Measurements from ENCODE around the gene ACSL6. TPM values are rescaled to one million over a fixed set of nuclear protein-coding genes. Genes with fewer than 3 reads are reported as not detected.

The ACSL6 gene
- total RNA-seq, 1 donor from 2014 or later = under 0.01 TPM

GRCh38 chr5:131976414-131977211 lies 34.8 kb downstream of the ACSL6 start:
- DNase-seq (ENCODE audit: low read depth) = no peak
- no peak for TF ChIP-seq CTCF (IDR thresholded peaks at IDR 0.05; ENCODE audit: insufficient read depth, low read length, poor library complexity, severe bottlenecking)
- H3K36me3 ChIP-seq (ENCODE audit: control insufficient read depth, insufficient read depth, low read length) = no peaks in the 10 kb centered on the region
- no peaks in the 10 kb centered on the region for H3K27me3 ChIP-seq (ENCODE audit: control insufficient read depth, insufficient read depth, low read length)
- no peak overlapping the region for H3K4me3 ChIP-seq (ENCODE audit: low read depth, low read length)

GRCh38 chr5:131974956-131975726 lies 36.3 kb downstream of the ACSL6 start:
- H3K4me3 ChIP-seq (ENCODE audit: low read depth, low read length) = no peak overlapping the region
- TF ChIP-seq CTCF (IDR thresholded peaks at IDR 0.05; ENCODE audit: insufficient read depth, low read length, poor library complexity, severe bottlenecking) = no peak
- H3K36me3 ChIP-seq (ENCODE audit: control insufficient read depth, insufficient read depth, low read length) = no peaks in the 10 kb centered on the region
- H3K27me3 ChIP-seq (ENCODE audit: control insufficient read depth, insufficient read depth, low read length) = no peaks in the 10 kb centered on the region
- no peak for DNase-seq (ENCODE audit: low read depth)

- DNase-seq (ENCODE audit: low read depth) = no peak
- H3K36me3 ChIP-seq (ENCODE audit: control insufficient read depth, insufficient read depth, low read length) = no peaks in the 10 kb centered on the region
- H3K27me3 ChIP-seq (ENCODE audit: control insufficient read depth, insufficient read depth, low read length) = no peaks in the 10 kb centered on the region
- H3K4me3 ChIP-seq (ENCODE audit: low read depth, low read length) = no peak overlapping the region
- TF ChIP-seq CTCF (IDR thresholded peaks at IDR 0.05; ENCODE audit: insufficient read depth, low read length, poor library complexity, severe bottlenecking) = no peak
These were observed 36.9 kb downstream of the ACSL6 start for GRCh38 chr5:131974622-131974955.

GRCh38 chr5:131974016-131974415 lies 37.4 kb downstream of the ACSL6 start:
- no peak for DNase-seq (ENCODE audit: low read depth)
- no peaks in the 10 kb centered on the region for H3K27me3 ChIP-seq (ENCODE audit: control insufficient read depth, insufficient read depth, low read length)
- H3K4me3 ChIP-seq (ENCODE audit: low read depth, low read length) = no peak overlapping the region
- H3K36me3 ChIP-seq (ENCODE audit: control insufficient read depth, insufficient read depth, low read length) = no peaks in the 10 kb centered on the region
- no peak for TF ChIP-seq CTCF (IDR thresholded peaks at IDR 0.05; ENCODE audit: insufficient read depth, low read length, poor library complexity, severe bottlenecking)

- no peaks in the 10 kb centered on the region for H3K36me3 ChIP-seq (ENCODE audit: control insufficient read depth, insufficient read depth, low read length)
- no peak overlapping the region for H3K4me3 ChIP-seq (ENCODE audit: low read depth, low read length)
- TF ChIP-seq CTCF (IDR thresholded peaks at IDR 0.05; ENCODE audit: insufficient read depth, low read length, poor library complexity, severe bottlenecking) = no peak
- no peaks in the 10 kb centered on the region for H3K27me3 ChIP-seq (ENCODE audit: control insufficient read depth, insufficient read depth, low read length)
- no peak for DNase-seq (ENCODE audit: low read depth)
These were observed 38.3 kb downstream of the ACSL6 start for GRCh38 chr5:131973089-131973712.
